GM19023 (cell line): ENCODE results near the gene TBRG4.
"Not testable (repeated sequence)": the region's sequence is repeated elsewhere in the genome, so short reads cannot be mapped to it uniquely, and the experiment has no call there.

Source experiments
- ATAC-seq: cut with Tn5 transposase; IDR thresholded peaks from one replicate; pipeline ENCODE4 v1.9.1; 2021; ENCODE audit warnings: mild to moderate bottlenecking, moderate library complexity; ENCODE audit not compliant: unreplicated experiment

The TBRG4 gene

DNA sequence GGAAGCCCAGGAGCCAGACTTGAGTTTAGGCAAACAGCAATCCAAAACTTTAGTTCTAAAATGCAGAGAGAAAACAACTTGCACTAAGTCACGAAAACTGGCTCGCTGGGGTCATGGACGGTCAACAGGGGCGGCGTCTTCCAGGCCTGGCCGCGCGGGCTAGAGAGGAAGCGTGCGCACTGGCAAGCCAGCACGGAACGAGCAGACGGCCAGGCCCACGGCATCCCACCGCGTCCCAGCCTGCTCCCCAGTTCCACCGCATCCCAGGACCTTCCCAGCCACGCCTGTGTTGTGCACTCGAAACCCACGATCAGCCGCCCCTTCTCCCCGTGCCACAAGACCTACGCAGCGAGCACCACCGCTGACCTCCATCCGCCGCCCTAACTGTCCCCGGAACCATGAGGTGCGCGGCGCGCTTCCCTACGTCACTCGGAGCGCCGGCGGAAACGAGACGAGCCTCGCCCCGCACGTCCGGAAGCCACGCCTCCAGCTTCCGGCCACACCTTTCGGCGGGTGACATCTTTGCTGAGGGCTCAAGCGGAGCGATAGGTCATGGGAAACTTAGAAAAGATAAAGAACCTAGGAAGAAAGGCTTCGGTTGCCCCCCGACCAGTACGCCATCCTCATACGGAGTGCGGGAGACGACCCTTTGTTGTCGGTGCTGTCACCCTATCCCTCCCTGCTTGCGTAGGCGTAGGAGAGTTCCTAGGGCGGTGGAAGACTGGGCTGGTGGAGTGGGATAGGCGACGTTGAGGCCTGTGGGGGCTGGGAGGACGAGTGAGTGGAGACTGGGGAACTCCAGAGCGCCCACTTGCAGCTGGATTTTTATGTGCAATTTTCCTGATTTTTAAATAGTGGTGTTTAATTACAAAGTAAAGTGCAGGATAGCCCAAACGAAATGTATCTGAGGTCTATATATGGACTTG lies at the start of gene TBRG4:
TBRG4 (minus strand) TSS at position 400 of the 926 bp plus-strand sequence. CDS start 2,460 bp downstream, outside the sequence.
- ATAC-seq: peak; percentile 93

DNA sequence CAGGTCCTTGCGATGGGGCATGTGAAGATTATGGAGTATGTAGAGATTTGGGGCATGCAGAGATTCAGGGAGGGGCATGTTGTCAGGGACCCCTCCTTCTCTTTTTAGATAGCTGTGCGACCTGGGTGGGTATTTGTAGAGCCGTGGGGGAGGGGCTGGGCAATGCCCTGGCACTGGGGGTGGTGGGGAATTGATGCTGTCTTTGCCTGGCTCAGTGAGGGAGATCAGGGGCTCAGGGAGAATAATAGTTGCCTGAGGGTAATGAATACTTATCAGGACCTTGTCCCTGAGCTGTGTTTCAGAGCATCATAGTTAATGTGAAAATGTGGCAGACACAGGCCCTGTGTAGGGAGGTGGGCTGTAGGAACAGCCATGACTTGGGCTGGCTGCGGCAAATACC lies 49.6 kb upstream of the TBRG4 start:
- ATAC-seq: no peak

DNA sequence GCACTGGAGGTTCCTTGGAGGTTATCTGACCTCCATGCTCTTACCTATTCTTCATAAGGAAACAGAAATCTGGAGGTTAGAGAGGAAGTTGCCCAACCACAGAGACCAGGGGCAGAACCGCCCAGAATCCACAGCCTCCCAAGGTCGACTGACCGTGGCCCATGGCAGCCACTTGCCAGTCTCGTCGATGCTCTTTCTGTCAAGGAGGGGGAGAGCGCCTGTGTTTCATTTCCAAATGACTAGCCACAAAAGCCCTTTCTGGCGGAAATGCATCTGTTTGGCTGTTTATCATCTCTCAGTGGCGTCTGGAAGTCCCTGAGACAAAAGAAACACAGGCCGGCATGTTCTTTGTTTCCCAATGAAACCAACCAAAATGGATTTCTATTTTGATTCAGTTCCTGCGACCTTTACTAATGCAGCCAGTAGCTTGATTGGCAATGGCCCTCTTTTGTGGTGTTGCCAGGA lies 49.0 kb upstream of the TBRG4 start:
- ATAC-seq: peak; percentile 48

DNA sequence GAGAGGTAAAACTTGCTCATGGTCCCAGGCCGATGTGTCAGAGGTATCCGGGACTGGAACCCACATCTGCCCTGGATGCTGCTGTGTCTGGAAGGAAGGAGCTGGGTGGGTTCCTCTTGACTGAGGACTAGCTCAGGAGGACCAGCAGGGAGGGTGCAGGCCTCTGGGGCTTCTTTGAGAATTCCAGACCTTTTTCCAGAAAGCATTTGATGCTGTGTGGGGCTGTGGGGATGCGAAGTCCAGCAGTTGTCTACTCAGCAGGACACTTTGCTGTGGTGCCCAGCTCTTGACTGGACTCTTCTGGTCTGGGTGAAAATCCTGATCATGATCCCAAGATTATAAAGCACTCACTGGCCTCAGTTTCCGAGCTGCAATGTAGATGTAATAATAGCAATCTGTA lies 47.8 kb upstream of the TBRG4 start:
- ATAC-seq: no peak

DNA sequence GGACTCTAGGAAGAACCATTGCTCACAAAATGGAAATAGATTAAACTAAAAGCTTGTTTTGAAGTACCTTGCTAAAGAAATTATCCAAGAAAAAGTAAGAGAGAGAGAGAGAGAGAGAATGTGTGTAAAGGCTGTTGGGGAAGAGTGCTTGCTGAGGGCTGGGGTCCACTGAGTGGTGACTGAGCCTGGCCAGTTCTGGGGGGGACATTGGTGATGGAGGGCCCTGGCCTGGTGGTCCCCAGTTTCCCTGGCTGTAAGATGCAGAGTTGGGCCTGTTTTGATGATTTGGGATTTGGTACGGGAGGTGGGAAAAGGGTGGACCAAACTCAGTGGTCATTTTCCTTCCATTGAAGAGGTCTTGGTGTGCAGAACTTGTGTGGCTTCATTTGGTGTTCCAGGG lies 47.0 kb upstream of the TBRG4 start:
- ATAC-seq: no peak

DNA sequence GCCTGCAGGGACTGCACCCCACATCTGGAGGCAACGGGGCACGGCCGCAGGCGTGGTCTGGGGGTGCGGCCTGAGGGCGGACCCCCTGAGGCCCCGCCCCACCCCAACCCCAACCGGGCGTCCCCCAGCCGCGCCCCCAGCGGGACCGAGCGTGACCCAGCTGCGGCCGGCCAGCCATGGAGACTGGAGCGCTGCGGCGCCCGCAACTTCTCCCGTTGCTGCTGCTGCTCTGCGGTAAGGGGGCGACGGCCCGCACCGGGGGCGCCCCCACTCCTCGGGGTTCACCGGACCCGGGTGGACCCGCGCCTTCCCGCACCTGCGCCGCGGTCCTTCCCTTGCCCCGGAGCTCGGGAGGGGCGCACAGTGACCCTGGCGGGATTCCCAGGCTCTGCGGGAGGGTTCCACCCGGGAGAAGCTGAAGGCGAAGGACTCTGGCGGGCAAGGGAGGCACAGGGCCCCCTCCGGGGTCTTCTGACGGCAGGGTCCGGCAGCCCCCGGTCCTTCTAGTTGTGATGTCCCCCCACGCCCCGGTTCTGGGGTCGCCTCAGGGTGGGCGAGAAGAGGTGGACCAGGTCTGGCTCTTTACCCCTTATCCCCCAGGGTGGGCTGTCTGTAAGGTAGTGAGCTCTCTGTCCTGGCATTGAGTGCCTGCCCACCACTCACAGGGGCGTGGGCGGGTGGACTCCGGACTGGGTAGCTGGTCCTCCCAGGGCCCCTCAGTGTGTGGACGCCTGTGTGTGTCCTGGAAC lies 46.3 kb upstream of the TBRG4 start, which contains the start of gene RAMP3:
RAMP3 (plus strand) TSS at position 139 of the 749 bp plus-strand sequence; CDS start at position 177, 38 bp downstream.
- no peak for ATAC-seq

DNA sequence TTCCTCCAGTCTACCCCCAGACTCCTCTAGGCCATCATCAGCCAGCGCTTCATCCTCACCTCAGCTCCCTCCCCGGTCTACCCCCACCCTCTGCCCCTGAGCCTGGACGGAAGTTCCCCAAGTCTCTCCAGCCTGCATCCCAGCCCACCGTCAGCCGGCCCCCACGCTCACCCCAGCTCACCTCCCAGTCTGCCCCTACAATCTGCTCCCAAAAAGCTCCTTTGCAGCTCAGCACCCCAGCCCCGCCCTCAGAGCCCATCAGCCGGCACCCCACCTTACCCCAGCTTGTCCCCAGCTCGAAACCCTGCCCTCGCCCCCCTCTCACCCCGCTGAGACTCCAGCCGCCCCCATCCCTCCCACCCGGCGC lies 45.8 kb upstream of the TBRG4 start:
- no peak for ATAC-seq

DNA sequence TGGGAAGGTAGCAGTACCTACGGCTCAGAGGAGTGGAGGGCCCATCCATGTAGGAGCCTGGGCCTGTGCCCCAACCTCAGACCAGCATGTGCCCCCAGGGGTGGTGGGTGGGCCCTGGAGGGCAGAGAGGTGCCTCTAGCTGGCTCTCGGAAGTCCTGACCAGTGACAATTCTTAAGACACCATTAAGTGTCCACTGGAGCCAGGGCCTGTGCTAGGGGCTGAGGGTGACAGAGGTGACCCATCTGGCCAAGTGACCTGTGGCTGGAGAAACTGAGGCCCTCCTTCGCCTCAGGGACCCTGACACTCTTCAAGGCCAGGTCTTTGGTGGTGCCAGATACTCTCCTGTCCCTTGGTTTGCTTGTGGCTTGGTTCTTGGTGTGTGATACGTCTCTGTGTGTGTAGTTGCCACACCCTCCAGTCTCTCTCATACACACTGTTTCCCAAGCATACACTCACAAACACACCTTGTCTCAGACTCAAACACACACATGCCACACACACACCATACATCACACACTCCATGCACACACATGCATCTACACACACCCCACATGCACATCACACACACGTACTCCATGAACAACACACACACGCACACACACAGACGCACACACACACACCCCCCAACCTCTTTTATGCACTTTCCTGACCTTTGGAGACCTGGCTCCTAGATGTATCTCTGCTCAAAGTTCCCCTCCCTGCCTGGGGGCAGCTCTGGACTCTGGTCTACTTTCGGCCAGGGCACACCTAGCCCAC lies 45.2 kb upstream of the TBRG4 start:
- ATAC-seq: no peak

DNA sequence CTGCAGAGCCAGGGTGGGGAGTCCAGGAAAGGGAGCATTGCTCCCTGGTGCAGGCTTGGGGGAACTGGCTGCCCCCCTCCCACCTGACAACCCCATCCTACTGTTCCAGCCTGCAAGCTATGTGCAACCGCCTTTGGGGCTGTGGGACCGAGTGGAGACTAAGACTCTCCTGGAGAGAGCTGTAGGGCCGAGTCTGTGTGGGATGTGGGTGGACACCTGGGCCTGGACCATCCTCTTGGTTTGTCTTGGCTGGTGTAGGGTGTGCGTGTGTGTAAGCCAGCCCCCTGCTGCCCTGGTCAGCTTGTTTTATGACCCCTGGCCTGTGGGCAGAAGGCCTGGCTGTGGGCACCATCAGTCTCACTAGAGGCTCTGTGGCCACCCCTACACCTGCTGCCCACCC lies 44.4 kb upstream of the TBRG4 start:
- ATAC-seq: no peak

DNA sequence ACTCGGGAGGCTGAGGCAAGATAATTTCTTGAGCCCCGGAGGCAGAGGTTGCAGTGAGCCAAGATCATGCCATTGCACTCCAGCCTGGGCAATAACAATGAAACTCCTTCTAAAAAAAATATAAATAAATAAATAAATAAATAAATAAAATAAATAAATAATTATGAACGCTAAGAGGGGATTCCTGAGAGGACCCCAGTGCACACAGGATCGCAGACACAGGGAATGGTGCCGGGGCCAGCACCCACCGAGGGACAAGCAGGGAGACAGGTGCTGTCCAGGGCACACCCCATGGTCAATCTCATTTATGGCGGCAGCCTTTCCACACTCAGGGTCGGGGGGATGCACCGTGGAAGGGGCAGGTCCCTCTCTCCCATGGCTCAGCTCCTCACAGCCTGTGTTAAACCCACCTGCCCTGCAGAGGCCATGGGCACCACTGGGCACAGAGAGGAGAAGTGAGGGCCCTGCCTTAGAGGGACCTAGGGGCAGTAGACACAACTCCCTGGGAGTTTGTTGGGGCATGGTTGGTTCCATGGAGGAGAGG lies 43.9 kb upstream of the TBRG4 start:
- no peak for ATAC-seq

DNA sequence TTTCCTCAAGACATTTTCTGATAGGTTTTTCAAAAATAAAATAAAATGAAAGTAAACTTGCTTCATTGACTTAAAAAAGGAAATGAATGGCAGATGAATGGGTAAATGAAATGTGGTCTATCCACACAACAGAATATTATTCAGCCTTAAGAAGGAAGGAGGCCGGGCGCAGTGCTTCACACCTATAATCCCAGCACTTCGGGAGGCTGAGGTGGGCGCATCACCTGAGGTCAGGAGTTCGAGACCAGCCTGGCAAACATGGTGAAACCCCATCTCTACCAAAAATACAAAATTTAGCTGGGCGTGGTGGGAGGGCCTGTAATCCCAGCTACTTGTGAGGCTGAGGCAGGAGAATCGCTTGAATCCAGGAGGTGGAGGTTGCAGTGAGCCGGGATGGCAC lies 42.4 kb upstream of the TBRG4 start:
- ATAC-seq: not testable (repeated sequence)

DNA sequence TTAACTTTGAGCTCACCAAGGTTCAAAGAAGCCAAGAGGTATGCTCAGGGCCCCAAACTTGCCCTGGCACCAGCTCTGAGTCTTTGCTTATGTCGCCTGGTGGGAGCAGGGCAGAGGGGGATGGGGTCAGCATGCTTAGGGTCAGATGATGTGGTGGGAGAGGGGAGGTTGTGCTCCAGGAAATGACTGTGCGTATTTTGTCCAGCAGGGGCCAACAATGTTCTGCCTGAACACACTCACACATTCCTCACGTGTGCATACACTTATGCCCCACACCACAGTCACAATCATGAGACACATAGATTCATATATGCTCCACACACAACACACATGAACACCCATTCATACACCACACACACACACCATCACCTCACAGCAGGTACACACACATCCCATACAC lies 41.7 kb upstream of the TBRG4 start:
- ATAC-seq: no peak

DNA sequence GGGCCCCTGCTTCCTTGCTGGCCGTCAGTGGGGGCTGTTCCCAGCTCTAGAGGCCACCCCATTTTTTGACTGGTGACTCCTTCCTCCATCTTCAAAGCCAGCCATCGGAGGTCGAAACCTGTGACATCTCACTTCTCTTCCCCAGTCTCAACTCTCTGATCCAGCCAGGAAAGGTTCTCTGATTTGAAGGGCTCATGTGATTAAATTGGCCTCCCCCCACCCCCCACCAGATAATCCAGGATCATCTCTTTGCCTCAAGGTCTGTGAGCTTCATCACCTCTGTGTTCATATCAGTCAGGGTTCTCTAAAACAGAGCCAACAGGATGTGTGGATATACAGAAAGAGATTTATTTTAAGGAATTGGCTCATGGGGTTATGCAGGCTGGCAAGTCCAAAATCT lies 40.5 kb upstream of the TBRG4 start:
- no peak for ATAC-seq

DNA sequence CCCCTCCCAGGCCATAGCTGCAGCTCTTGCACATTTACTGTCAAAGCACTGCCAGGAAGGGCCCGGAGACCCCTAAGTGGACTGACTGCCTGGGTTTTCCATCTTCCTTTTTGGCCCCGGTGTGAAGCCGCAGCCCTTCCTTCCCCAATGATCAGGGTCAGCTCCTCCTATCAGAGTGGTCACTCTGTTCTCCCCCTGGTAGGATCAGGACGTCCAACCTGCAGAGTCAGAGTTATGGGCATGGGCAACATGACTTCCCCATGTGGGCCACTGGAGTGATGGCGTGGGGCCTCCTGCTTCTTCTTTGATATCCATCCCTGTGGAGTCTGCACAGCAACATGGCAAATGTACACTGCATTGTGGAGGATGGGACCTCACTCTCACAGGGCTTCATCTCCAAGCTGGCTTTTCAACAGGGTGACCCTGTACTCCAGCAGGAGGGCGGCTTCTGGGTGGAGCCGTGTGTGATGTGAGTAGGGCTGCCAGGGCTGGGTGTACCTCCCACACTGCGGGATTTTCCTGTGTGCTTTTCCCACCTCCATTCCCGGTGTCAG lies 39.7 kb upstream of the TBRG4 start:
- no peak for ATAC-seq

DNA sequence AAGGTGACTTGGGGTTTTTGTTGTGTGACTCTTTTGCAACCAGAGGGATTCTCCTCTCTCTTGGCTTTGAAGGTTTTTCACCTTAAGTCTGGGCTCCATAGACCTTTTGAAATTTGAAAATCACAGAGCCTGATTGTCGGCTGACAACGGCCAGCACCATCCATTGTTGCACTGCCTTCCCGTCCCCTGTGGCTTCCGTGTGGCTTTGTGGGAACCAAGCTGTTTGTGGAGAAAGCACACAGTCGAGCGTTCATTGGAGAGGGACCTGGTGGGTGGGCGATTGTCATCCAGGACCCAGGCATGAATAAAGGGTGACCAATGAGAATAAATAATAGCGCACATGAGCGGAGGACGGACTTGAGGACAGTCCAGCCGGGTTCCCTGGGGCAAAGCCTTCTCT lies 38.7 kb upstream of the TBRG4 start:
- no peak for ATAC-seq

DNA sequence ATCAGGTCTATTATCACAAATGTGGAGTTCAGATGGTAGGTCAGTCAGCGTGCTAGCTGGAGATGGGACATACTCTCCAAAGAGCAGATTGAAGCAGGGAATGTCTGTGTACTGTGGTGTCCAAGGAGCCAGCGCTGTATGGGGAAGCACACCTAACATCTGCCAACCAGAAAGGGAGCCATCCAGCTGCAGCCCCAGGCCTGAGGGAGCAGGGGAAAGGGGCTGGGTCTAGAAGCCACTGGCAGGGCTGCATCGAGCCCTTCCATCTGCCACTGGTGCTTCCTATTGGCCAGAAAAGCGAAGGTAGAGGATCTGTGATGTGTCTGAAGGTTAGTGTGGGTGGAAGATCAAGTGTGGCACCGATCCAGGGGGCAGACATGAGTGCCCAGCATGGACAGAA lies 38.1 kb upstream of the TBRG4 start:
- ATAC-seq: no peak

DNA sequence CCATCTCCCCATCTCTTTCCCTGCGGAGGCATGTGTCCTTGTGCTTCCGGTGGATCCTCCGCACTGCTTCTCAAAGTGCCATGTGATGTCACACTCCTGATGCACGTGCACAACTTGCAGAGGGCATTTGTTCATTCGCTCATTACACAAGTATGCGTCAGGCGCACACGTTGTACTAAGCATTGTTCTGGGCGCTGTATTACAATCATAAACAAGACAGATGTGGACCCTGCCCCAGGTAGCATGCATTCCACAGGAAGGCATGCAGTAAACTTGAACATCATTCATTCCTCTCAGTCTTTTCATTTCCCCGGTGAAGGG lies 37.1 kb upstream of the TBRG4 start:
- no peak for ATAC-seq

DNA sequence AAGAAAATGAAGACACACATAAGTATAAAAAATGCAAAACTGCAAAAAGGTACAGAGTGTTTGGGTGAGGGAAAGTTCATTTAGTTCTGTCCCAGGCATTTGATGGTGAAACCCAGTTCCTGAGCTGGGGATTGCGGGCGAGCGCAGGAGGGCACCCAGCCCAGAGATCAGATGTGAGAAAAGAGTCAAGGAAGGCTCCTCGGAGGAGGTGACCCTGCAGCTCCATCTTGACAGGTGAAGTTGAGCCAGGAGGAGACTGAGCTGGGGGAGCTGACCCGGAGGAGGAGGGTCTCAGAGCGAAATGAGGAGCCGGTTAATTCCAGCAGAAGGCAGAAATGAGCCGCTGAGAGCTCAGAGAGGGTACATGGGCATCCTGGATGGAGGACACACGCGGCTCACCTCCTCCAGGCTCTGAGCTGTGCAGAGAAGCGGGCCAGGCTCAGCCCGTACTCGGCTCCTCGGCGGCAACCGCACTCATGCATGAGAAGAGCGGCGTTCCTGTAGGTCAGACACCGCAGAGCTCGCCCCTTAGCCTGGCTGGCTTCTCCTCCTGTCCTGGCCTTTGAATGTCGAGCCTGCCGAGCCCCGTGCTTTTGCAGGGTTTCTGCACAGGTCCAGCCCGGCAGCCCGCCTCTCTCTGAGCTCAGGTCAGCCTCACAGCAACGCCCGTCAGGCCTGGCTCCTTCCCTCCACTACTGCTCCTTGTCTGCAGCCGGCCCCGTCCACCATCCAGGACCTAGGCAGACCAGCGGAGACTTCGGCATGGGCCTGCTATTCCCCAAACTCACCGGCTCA lies 36.6 kb upstream of the TBRG4 start:
- ATAC-seq: no peak

DNA sequence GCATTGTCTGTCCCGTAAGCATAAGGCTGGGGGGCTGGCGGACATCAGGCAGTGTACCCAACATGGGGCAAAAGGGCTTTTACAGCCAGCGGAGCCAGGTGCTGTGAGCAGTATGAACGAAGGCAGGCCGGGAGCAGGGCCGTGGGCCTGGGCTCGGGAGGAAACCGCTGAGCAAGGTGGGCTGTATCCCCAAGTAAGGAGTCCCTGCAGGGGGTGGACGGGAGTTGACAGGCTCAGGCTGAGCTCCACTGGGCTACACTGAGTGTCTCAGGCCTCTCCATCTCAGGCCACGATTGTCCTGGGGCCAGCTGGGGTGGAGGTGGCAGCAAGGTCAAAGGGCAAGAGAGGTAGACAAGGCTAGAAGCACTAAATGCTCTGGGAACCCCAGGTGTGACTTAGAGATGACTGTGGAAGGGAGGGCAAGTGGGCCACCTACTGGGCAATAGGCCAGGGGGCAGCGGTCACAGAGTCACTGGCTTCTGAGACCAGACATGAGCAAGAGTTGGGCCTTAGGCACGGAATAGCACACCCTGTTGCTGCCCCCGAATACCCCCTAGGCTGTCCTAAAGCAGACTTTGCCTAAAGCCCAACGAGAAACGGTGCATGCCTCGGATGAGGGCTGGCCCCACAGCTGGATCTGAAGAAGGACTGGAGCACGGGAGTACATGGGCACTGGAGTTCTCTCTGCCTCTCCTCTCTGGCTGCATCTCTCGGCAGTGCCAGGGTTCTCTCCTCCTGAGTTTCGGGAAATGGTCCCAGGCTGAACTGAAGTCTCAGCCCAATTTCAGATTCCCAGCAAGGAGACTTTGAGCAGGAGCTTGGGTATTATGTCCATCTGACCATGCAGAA lies 35.3 kb upstream of the TBRG4 start:
- ATAC-seq: no peak
